OCI-LY7 (cell line): Measurements from ENCODE around the gene FAIM2. TPM values are rescaled to one million over a fixed set of nuclear protein-coding genes. Genes with fewer than 3 reads are reported as not detected.

Experiments used
- BruUV-seq: library from RNA; stranded (reverse); fragments of 400-500 nt; replicated peaks from 2 replicates; lab custom pipeline; 2021; lab: Mats Ljungman, UMichigan
- CTCF ChIA-PET: fragments of 300-600 bp; sonication (Branson Sonifier 250); formaldehyde crosslinking; loops from one replicate; lab custom pipeline; 2022; ENCODE audit warnings: antibody characterized with exemption; ENCODE audit not compliant: unreplicated experiment; lab: Charles Lee
- POLR2A ChIA-PET: fragments of 300-600 bp; sonication (Branson Sonifier 250); formaldehyde crosslinking; loops from one replicate; lab custom pipeline; 2022; ENCODE audit warnings: antibody characterized with exemption; lab: Charles Lee
- DNase-seq: peaks from one replicate; pipeline ENCODE4 v3.0.0-alpha.2; 2015; ENCODE audit warnings: low spot score
- H2AFZ ChIP-seq: fragments of 200-600 bp; sonication (generic), shearing (Covaris generic); 2 replicates; pipeline ENCODE4 v1.6.1; 2014; ENCODE audit warnings: mild to moderate bottlenecking, antibody characterized with exemption, low read length, moderate library complexity
- H3K27ac ChIP-seq: fragments of 200-600 bp; sonication (generic); 2 replicates; pipeline ENCODE4 v1.5.1; 2014; ENCODE audit warnings: mixed run types, low read depth, mild to moderate bottlenecking, moderate library complexity, low read length, inconsistent platforms; ENCODE audit not compliant: poor library complexity, severe bottlenecking
- H3K36me3 ChIP-seq: fragments of 200-600 bp; sonication (generic); 2 replicates; pipeline ENCODE4 v1.6.1; 2014; ENCODE audit warnings: mild to moderate bottlenecking, antibody characterized with exemption, low read length, moderate library complexity, mixed read lengths; ENCODE audit not compliant: insufficient read depth
- H3K4me1 ChIP-seq: fragments of 200-600 bp; sonication (generic); 2 replicates; pipeline ENCODE4 v1.5.1; 2014; ENCODE audit warnings: mild to moderate bottlenecking, low read length; ENCODE audit not compliant: insufficient read depth, poor library complexity, severe bottlenecking
- H3K4me2 ChIP-seq: fragments of 200-600 bp; sonication (generic); 2 replicates; pipeline ENCODE4 v1.6.1; 2014; ENCODE audit warnings: mild to moderate bottlenecking, low read length
- H3K4me3 ChIP-seq: fragments of 200-600 bp; sonication (generic); 2 replicates; pipeline ENCODE4 v1.5.1; 2014; ENCODE audit warnings: mild to moderate bottlenecking, low read depth, low read length; ENCODE audit not compliant: poor library complexity, severe bottlenecking
- H3K79me2 ChIP-seq: fragments of 200-600 bp; sonication (generic); 2 replicates; pipeline ENCODE4 v1.6.1; 2016; ENCODE audit warnings: low read depth, mild to moderate bottlenecking, low read length, moderate library complexity, mixed read lengths; ENCODE audit not compliant: insufficient read depth
- H3K9me2 ChIP-seq: fragments of 200-600 bp; sonication (generic); 2 replicates; pipeline ENCODE4 v1.6.1; 2016; ENCODE audit warnings: mild to moderate bottlenecking, low read length, mixed read lengths; ENCODE audit not compliant: insufficient read depth
- H3K9me3 ChIP-seq: fragments of 200-600 bp; sonication (generic); 2 replicates; pipeline ENCODE4 v1.6.1; 2014; ENCODE audit warnings: mild to moderate bottlenecking, mixed run types, low read length, mixed read lengths
- H4K20me1 ChIP-seq: fragments of 200-600 bp; sonication (generic); 2 replicates; pipeline ENCODE4 v1.6.1; 2014; ENCODE audit warnings: mild to moderate bottlenecking, antibody characterized with exemption, low read length, moderate library complexity, mixed read lengths; ENCODE audit not compliant: insufficient read depth
- EZH2phosphoT487 ChIP-seq: fragments of 200-600 bp; sonication (generic); IDR thresholded peaks from 2 replicates; pipeline ENCODE4 v1.6.1; 2018; ENCODE audit warnings: low read depth, borderline replicate concordance, mild to moderate bottlenecking, mixed run types, antibody characterized with exemption, low read length, moderate library complexity, mixed read lengths
- intact Hi-C: fragments of 100-400 bp; cut with micrococcal nuclease; formaldehyde crosslinking; loops from one replicate; pipeline ENCODE4 v1.10.0; 2022; ENCODE audit not compliant: unreplicated experiment
- total RNA-seq, 2 experiments: library from RNA; depleted of rRNA in 1 of 2; stranded (reverse); fragments of >200 nt in 1 of 2; shearing (Covaris generic) in 1 of 2; gene quantifications; 2 replicates each; pipeline ENCODE4 v1.2.3, GENCODE V29; 2014 to 2022
- TF ChIP-seq, protein P1 (sequence below): fragments of 200-600 bp; sonication (generic); conservative IDR thresholded peaks from 2 replicates; pipeline ENCODE4 v1.5.1; 2014; ENCODE audit warnings: mild to moderate bottlenecking, antibody characterized with exemption, low read length, moderate library complexity, mixed read lengths

FAIM2 gene
- total RNA-seq, 2 experiments from 2014 or later: 0.10 TPM; not detected in 1

DNA sequence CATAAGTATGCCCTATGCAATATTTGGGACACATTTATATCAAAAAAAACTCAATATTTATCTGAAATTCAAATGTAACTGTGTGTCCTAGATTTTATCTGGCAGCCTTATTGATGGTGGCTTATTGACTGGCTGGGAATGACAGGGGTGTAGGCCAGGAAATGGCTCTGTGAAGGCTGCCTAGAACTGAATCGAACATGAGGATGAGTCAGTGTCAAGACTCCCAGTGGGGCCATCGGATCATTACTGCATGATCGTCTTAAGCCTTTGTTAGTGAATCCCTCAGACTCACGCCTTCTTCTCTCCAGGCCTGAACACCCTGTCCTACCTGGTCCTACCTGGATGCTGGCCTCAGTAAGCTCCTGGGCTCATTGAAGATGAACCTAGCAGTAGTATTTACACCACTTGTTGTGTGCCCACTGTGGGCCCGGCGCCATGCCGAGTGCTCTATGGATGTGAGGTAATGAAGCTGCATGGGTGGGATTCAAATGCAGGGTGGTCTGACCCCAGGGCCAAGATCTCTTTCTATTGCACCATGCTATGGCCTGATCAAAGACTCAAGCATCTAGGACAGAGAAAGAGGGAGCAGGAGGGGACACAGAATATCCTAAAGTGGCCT is 21.0 kb upstream of the FAIM2 start:
- H3K9me3 ChIP-seq: no peaks in the 10 kb centered on the region
- no peaks in the 10 kb centered on the region for H3K9me2 ChIP-seq
- no peak overlapping the region for H3K4me3 ChIP-seq
- H4K20me1 ChIP-seq: no peaks in the 10 kb centered on the region
- no peak for DNase-seq
- TF ChIP-seq, protein P1, sequence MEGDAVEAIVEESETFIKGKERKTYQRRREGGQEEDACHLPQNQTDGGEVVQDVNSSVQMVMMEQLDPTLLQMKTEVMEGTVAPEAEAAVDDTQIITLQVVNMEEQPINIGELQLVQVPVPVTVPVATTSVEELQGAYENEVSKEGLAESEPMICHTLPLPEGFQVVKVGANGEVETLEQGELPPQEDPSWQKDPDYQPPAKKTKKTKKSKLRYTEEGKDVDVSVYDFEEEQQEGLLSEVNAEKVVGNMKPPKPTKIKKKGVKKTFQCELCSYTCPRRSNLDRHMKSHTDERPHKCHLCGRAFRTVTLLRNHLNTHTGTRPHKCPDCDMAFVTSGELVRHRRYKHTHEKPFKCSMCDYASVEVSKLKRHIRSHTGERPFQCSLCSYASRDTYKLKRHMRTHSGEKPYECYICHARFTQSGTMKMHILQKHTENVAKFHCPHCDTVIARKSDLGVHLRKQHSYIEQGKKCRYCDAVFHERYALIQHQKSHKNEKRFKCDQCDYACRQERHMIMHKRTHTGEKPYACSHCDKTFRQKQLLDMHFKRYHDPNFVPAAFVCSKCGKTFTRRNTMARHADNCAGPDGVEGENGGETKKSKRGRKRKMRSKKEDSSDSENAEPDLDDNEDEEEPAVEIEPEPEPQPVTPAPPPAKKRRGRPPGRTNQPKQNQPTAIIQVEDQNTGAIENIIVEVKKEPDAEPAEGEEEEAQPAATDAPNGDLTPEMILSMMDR: no peak
- TF ChIP-seq EZH2phosphoT487: no peak
- CTCF ChIA-PET: interaction anchor here (0.5 kb wide), 1 partner anchor 199 kb away, joined by 3 read pairs; no protein-coding TSS in a partner anchor
- H3K36me3 ChIP-seq: no peaks in the 10 kb centered on the region
- H3K4me1 ChIP-seq: no peaks in the 10 kb centered on the region
- no peak overlapping the region for H3K4me2 ChIP-seq
- POLR2A ChIA-PET: no interaction called here
- no TSS peak for BruUV-seq
- no peaks in the 10 kb centered on the region for H3K79me2 ChIP-seq
- no peak overlapping the region for H2AFZ ChIP-seq
- no peak overlapping the region for H3K27ac ChIP-seq
- intact Hi-C loops: no loop called here

DNA sequence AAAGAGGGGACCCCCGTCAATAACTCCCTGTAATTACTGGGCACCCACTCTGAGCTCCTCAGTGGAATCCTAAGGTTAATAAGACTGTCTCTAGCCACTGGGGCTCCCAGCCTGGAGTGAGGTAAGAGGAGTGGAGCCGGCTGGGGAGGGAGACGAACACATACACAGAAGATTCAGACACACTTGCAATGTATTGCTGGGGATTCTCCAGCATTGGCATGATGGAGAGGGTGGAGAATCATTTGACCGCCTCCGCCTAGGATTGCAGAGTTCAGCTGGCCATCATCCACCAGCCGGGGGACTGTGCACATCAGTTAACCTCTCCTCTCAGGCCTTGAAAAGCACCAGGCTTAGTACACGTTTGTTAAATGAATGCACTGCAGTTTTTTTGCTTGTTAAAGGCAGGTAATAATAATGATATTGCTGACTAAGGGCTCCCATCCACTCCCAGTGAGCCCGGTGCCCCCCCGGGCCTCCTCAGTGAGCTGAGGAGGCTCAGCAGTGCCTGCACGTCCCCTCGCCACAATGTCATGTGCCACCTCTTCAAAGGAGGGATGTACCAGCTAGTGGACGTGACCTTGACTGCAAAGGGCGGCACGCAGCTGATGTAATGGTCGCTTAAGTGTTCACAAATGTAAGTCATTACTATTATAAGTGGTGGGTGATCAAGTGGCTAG is 20.3 kb upstream of the FAIM2 start:
- CTCF ChIA-PET: interaction anchor here (0.5 kb wide), 1 partner anchor 199 kb away, joined by 3 read pairs; no protein-coding TSS in a partner anchor
- no peak overlapping the region for H3K4me3 ChIP-seq
- TF ChIP-seq, protein P1: no peak
- no peak for TF ChIP-seq EZH2phosphoT487
- no peak for DNase-seq
- no peaks in the 10 kb centered on the region for H3K4me1 ChIP-seq
- H3K36me3 ChIP-seq: no peaks in the 10 kb centered on the region
- H4K20me1 ChIP-seq: no peaks in the 10 kb centered on the region
- H3K4me2 ChIP-seq: no peak overlapping the region
- H3K27ac ChIP-seq: no peak overlapping the region
- intact Hi-C loops: no loop called here
- no peaks in the 10 kb centered on the region for H3K9me2 ChIP-seq
- POLR2A ChIA-PET: no interaction called here
- H2AFZ ChIP-seq: no peak overlapping the region
- H3K79me2 ChIP-seq: no peaks in the 10 kb centered on the region
- BruUV-seq: no TSS peak
- no peaks in the 10 kb centered on the region for H3K9me3 ChIP-seq

DNA sequence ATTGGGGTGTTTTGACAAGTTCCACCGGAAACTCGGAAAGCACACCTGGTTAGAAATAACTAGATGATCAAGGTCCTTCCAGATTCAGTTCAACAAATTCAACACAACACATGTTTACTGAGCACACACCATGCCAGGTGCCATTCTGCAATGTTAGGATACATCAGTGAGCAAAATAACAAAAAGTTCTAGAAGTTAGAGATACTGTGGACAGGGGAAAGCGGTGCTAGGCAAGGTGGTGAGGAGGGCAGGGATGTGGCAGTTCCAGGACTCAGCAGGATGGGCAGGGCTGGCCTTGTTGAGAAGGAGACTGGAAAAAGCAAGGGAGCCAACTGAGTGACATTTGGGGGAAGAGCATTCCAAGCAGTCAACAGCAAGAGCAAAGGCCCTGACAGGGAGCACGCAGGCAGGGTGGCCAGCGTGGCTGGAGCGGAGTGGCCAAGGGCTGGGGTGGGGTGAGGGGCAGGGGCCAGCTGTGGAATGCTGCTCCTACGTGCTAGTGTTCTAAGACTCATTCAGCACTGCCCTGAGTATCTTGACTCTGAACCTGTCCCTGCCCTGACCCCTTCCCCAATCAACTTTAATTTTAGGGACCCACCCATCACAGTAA is 19.4 kb upstream of the FAIM2 start:
- H3K27ac ChIP-seq: no peak overlapping the region
- no peaks in the 10 kb centered on the region for H3K4me1 ChIP-seq
- intact Hi-C loops: no loop called here
- CTCF ChIA-PET: no interaction called here
- H3K36me3 ChIP-seq: no peaks in the 10 kb centered on the region
- POLR2A ChIA-PET: no interaction called here
- no peak overlapping the region for H3K4me2 ChIP-seq
- H4K20me1 ChIP-seq: no peaks in the 10 kb centered on the region
- no peaks in the 10 kb centered on the region for H3K79me2 ChIP-seq
- no peak for DNase-seq
- no peaks in the 10 kb centered on the region for H3K9me3 ChIP-seq
- no peak for TF ChIP-seq EZH2phosphoT487
- TF ChIP-seq, protein P1: no peak
- H2AFZ ChIP-seq: no peak overlapping the region
- H3K4me3 ChIP-seq: no peak overlapping the region
- BruUV-seq: no TSS peak
- no peaks in the 10 kb centered on the region for H3K9me2 ChIP-seq
